HFF-Myc (cell line): Measurements from ENCODE around the gene ACTL7A.

Experiments used
- DNase-seq: peaks from one replicate; pipeline ENCODE4 v3.0.0-alpha.2; 2011; ENCODE audit warnings: low read depth; ENCODE audit errors: extremely low read depth
- H3K4me3 ChIP-seq: replicated peaks from 2 replicates; pipeline ENCODE4 v1.5.1; 2011; ENCODE audit warnings: low read depth, mild to moderate bottlenecking, control low read depth, low read length
- TF ChIP-seq, protein P1 (sequence below): IDR thresholded peaks from 2 replicates; pipeline ENCODE4 v1.5.1; 2012; ENCODE audit warnings: mild to moderate bottlenecking, low read depth, low read length, control low read depth; ENCODE audit errors: missing control alignments

ACTL7A gene

DNA sequence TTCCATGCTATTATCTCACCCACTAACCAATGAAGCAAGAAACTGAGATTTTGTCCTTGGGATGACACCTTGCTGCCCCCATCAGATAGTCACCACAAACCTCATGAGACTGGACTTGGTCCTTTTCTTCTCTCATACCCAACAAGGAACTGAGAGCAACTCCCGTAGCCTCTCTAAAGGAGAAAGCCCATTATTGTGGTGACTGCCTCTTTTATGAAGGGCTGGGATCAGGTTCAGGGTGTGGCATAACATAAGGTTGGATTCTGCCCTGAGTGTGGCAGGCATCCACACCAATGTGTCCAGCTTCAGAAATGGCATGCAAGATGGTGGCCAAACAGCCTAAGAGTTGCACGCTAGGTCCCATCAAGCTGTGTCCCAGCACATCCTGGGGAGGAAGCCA lies 1.3 kb upstream of the ACTL7A start:
- TF ChIP-seq, protein P1, sequence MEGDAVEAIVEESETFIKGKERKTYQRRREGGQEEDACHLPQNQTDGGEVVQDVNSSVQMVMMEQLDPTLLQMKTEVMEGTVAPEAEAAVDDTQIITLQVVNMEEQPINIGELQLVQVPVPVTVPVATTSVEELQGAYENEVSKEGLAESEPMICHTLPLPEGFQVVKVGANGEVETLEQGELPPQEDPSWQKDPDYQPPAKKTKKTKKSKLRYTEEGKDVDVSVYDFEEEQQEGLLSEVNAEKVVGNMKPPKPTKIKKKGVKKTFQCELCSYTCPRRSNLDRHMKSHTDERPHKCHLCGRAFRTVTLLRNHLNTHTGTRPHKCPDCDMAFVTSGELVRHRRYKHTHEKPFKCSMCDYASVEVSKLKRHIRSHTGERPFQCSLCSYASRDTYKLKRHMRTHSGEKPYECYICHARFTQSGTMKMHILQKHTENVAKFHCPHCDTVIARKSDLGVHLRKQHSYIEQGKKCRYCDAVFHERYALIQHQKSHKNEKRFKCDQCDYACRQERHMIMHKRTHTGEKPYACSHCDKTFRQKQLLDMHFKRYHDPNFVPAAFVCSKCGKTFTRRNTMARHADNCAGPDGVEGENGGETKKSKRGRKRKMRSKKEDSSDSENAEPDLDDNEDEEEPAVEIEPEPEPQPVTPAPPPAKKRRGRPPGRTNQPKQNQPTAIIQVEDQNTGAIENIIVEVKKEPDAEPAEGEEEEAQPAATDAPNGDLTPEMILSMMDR = no peak
- H3K4me3 ChIP-seq = no peak overlapping the region
- DNase-seq = no peak

DNA sequence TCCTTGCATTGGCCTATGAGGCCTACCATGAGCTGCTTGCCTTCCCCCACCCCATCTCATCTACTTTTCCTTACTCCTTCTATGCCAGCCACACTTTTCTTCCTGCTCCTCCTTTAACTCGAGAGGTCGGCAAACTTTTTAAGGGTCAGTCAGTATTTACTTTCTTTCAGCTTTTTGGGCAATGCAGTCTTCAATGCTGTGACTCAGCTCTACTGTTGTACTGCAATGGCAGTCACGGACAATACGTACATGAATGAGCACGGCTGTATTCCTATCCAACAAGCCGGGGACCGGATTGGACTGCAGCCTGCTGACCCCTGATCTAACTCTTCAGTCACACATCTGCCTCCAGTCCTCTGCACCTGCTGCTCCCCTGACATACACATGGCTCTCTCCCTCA lies 602 bp upstream of the ACTL7A start:
- TF ChIP-seq, protein P1 = no peak
- no peak for DNase-seq
- H3K4me3 ChIP-seq = no peak overlapping the region

- H3K4me3 ChIP-seq = no peak overlapping the region
- TF ChIP-seq, protein P1 = no peak
- DNase-seq = no peak
These were observed 1.8 kb downstream of the ACTL7A start for GRCh38 chr9:108863891-108864290.

DNA sequence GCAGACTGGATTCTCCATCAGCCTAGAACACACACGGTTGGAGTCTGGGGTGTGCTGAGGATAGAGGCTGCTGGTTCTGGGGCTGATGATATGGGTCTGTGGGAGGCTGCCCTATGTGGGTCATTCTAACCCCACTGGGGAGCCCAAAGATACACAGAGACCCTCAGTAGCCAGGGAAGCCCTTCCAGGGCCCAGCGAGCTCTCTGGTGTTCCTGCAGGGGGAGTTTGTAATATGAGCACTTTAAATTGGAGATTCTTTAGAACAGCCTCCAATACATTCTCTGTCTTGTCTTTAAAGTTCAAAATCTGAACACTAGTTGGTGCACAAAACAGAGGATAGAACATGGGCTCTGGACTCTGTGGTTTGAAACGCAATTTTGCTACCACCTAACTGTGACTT lies 2.4 kb downstream of the ACTL7A start:
- TF ChIP-seq, protein P1 = no peak

GRCh38 chr9:108865037-108865436 lies 3.0 kb downstream of the ACTL7A start:
- no peak overlapping the region for H3K4me3 ChIP-seq
- DNase-seq = no peak
- TF ChIP-seq, protein P1 = no peak

More for the DNA sequence above, 2.4 kb downstream of the ACTL7A start:
- no peak for DNase-seq
- H3K4me3 ChIP-seq = no peak overlapping the region

DNA sequence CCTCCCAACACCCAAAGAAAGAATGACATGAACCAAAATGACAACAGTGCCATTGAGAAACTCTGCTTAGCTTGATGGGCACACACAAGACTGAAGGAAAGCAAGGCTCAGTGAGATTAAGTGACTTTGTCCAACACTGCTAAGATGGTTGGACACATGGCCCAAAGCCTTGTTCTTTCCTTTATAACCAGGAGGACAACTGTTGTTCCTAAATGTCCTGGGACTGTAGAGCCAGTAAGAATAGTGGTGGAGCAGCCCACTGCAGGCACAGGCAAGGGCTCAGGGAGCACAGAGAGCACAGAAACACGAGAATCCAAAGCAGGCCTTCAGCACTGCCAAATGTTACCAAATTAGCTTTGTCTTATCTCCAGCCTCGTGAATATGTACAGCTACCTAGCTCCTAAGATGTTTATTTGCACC lies 3.9 kb downstream of the ACTL7A start:
- no peak overlapping the region for H3K4me3 ChIP-seq
- TF ChIP-seq, protein P1 = no peak
- no peak for DNase-seq

DNA sequence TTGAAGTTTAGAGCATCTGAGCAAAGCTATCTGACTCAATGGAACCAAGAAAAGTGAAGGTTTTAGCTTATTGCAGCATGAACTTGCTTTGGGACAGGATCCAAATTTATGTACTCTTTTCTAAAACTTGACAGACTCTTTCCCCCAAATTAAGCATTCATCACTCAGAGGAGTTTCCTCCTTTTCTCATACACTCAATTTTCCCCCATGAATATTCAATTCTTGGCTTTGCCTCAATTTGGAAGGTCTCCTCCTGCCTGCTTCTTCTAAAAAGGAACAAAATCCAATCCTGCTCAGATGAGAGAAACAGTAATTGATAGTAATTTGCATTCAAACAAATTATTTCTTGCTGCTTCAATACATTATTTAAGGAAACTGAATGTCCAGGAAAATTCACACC lies 5.0 kb downstream of the ACTL7A start:
- DNase-seq = no peak
- no peak overlapping the region for H3K4me3 ChIP-seq
- TF ChIP-seq, protein P1 = no peak
